ENCODE measurements around the gene RAB33B.

DNA sequence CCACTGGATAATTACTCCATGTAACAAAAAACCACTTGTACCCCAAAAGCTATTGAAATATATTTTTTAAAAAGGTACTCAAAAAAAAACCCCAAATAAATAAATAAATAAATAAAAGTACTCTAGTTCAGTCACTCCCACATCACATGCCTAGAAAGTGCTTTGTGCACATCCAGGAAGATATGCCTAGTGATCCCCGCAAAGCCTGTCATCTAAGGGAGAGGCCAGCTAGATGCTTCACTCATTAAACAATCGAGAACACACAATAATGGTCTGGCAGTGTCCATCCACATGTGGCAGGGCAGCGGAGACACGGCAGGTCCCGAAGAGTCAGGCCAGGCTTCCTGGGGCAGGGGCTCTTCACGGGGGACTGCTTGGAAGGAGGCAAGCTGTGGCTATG lies 47.6 kb downstream of the RAB33B start:
- TF ChIP-seq, protein P1, sequence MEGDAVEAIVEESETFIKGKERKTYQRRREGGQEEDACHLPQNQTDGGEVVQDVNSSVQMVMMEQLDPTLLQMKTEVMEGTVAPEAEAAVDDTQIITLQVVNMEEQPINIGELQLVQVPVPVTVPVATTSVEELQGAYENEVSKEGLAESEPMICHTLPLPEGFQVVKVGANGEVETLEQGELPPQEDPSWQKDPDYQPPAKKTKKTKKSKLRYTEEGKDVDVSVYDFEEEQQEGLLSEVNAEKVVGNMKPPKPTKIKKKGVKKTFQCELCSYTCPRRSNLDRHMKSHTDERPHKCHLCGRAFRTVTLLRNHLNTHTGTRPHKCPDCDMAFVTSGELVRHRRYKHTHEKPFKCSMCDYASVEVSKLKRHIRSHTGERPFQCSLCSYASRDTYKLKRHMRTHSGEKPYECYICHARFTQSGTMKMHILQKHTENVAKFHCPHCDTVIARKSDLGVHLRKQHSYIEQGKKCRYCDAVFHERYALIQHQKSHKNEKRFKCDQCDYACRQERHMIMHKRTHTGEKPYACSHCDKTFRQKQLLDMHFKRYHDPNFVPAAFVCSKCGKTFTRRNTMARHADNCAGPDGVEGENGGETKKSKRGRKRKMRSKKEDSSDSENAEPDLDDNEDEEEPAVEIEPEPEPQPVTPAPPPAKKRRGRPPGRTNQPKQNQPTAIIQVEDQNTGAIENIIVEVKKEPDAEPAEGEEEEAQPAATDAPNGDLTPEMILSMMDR (IDR thresholded peaks at IDR 0.05): no peak
- no peak for TF ChIP-seq POLR2A (IDR thresholded peaks at IDR 0.05)
